Erythroblast (primary cell): ENCODE results near the gene ZNF385B.

Experiments used
- GATA1 ChIP-seq: IDR thresholded peaks from 2 replicates; pipeline ENCODE4 v1.6.1; 2011; ENCODE audit warnings: low read depth, mild to moderate bottlenecking, control low read depth, low read length, moderate library complexity
- POLR2A ChIP-seq: IDR thresholded peaks from 2 replicates; pipeline ENCODE4 v1.6.1; 2011; ENCODE audit warnings: mild to moderate bottlenecking, low read length

GRCh38 chr2:179539124-179539511 is 322.3 kb downstream of the ZNF385B start:
- no peak for TF ChIP-seq POLR2A
- TF ChIP-seq GATA1 = no peak
